Breast epithelium (tissue), 4 donors: Measurements from ENCODE around the gene ERC1. TPM values are rescaled to one million over a fixed set of nuclear protein-coding genes. Genes with fewer than 3 reads are reported as not detected.

Source experiments
- DNase-seq, 2 donors: peaks; one replicate each; pipeline ENCODE4 v3.0.0-alpha.2; 2019; ENCODE audit warnings: low spot score in 2 of 2
- H3K27ac ChIP-seq, 2 donors: fragments of 200-600 bp; sonication (generic) in 1 of 2; one replicate each; pipeline ENCODE4 v1.5.1; 2016 to 2019; ENCODE audit warnings: mild to moderate bottlenecking in 1 of 2
- H3K27me3 ChIP-seq, 2 donors: fragments of 200-600 bp; sonication (generic) in 1 of 2; one replicate each; pipeline versions ENCODE4 v1.5.1 to v1.6.0; 2017 to 2019; ENCODE audit warnings: control low read depth in 1 of 2, mild to moderate bottlenecking in 1 of 2
- H3K36me3 ChIP-seq: fragments of 200-600 bp; one replicate; pipeline ENCODE4 v1.5.1; 2019
- H3K4me1 ChIP-seq, 2 donors: fragments of 200-600 bp; sonication (generic); one replicate each; pipeline ENCODE4 v1.5.1; 2016 to 2019; ENCODE audit warnings: control low read depth in 1 of 2
- H3K4me3 ChIP-seq, 3 donors: fragments of 200-600 bp; sonication (generic); 1 replicate in 2 of 3; 2 replicates in 1 of 3; pipeline ENCODE4 v1.5.1; 2016 to 2019; ENCODE audit warnings: mild to moderate bottlenecking in 3 of 3, moderate library complexity in 2 of 3
- H3K9me3 ChIP-seq, 2 donors: fragments of 200-600 bp; sonication (generic) in 1 of 2; one replicate each; pipeline ENCODE4 v1.5.1; 2016 to 2019; ENCODE audit warnings: control low read depth in 1 of 2
- CTCF ChIP-seq, 3 donors: fragments of 450-650 bp; IDR thresholded peaks; one replicate each; pipeline ENCODE4 v1.5.1; 2016 to 2017; ENCODE audit warnings: antibody characterized with exemption in 3 of 3, mild to moderate bottlenecking in 3 of 3, moderate library complexity in 3 of 3
- POLR2A ChIP-seq: fragments of 450-650 bp; IDR thresholded peaks from one replicate; pipeline ENCODE4 v1.6.1; 2016; ENCODE audit warnings: antibody characterized with exemption, mild to moderate bottlenecking, moderate library complexity
- POLR2AphosphoS5 ChIP-seq, 3 donors: sonication (generic); formaldehyde crosslinking; IDR thresholded peaks; one replicate each; pipeline ENCODE4 v1.6.1; 2017; ENCODE audit warnings: antibody characterized with exemption in 3 of 3
- intact Hi-C: fragments of 100-400 bp; cut with DNase I; formaldehyde crosslinking; loops from one replicate; pipeline ENCODE4 v1.15.1; 2023; ENCODE audit warnings: low total_unique reads
- total RNA-seq, 3 donors: library from RNA; depleted of rRNA; stranded (reverse); fragments of >200 nt; gene quantifications; one replicate each; pipeline ENCODE4 v1.1.0, GENCODE V29; 2016

Gene ERC1
- total RNA-seq, 3 donors from 2014 or later = 47.4 to 63.4 (median 52.8) TPM

DNA sequence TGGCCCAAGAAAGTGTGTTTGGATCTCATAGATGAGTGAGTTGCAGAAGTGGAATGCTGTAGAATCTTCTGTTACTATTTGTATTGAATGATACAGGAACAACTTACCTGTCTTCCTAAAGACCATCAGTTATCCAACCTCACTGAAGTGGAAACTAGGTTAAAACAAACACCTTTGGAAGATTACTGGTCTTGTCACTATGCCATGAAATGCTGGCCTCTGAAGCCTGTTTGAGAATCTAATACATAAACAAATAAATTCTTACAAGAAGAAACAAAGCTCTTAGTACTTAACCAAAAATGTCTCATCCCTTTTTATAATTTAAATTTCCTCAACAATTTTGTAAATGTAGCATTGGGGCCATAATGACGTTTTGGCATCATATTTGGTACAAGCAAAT, 448.2 kb downstream of the ERC1 start:
- no peak overlapping the region for H3K27ac ChIP-seq
- H3K36me3 ChIP-seq = no peaks in the 10 kb centered on the region
- H3K27me3 ChIP-seq = no peaks in the 10 kb centered on the region
- DNase-seq = no peak
- no peak for TF ChIP-seq POLR2AphosphoS5 (IDR thresholded peaks at IDR 0.05)
- TF ChIP-seq POLR2A = no peak
- TF ChIP-seq CTCF (IDR thresholded peaks at IDR 0.05) = no peak
- no peaks in the 10 kb centered on the region for H3K4me1 ChIP-seq
- intact Hi-C loops = no loop called here
- no peak overlapping the region for H3K4me3 ChIP-seq
- H3K9me3 ChIP-seq = no peaks in the 10 kb centered on the region

- intact Hi-C loops = no loop called here
- Histone ChIP-seq H3K4me3 (no peak overlapping the region), H3K4me1 (no peaks in the 10 kb centered on the region), H3K36me3 (no peaks in the 10 kb centered on the region), H3K27ac (no peak overlapping the region), H3K9me3 (no peaks in the 10 kb centered on the region), H3K27me3 (no peaks in the 10 kb centered on the region)
- TF ChIP-seq POLR2AphosphoS5 (IDR thresholded peaks at IDR 0.05) = no peak
- TF ChIP-seq CTCF (IDR thresholded peaks at IDR 0.05) = no peak
- TF ChIP-seq POLR2A = no peak
- DNase-seq = no peak
These were observed 448.7 kb downstream of the ERC1 start for GRCh38 chr12:1439687-1440086.

DNA sequence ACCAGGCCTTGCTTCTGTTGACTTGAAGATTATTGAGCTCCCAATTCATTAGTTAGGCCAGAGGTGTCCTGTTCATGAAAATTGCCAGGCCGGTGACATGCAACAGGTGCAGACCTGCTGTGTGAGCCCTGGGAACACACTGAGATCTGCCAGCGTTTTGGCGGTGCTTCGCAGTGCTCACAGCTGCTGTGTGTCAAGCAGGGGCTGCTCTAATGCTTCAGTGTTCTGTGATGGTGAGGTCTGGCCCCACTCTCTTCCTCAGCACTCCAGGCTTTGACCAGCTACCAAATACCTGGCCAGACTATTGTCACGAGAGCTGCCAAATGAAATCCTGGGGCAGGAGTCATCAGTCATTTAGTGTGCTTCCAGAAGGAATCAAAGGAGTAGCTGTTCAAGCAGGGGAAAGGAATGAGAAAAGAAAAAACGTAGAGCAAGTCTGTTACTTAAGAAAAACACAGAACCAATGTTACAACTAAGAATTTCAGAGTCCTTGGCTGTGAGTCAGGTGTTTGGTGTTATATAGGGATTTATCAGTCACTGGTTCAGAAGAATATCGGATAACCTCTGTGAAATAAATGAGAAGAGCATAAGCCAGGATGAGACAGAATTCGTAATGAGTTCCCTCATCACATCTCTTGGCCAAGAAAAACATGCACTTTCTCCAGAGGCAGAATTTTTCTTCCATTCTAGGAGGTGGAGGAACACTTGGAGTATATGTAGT, 452.6 kb downstream of the ERC1 start:
- Histone ChIP-seq H3K4me3 (peak overlapping the region in 2 of 3 donors; percentile 29 to 33), H3K27ac (peak overlapping the region; percentile 78 to 80), H3K9me3 (no peaks in the 10 kb centered on the region), H3K36me3 (no peaks in the 10 kb centered on the region), H3K27me3 (no peaks in the 10 kb centered on the region), H3K4me1 (no peaks in the 10 kb centered on the region)
- no peak for TF ChIP-seq POLR2AphosphoS5 (IDR thresholded peaks at IDR 0.05)
- no peak for TF ChIP-seq POLR2A
- no peak for TF ChIP-seq CTCF (IDR thresholded peaks at IDR 0.05)
- intact Hi-C loops = no loop called here
- DNase-seq = peak in 1 of 2 donors; percentile 54

- no peak for TF ChIP-seq POLR2AphosphoS5 (IDR thresholded peaks at IDR 0.05)
- no peak for TF ChIP-seq POLR2A
- no peak for TF ChIP-seq CTCF (IDR thresholded peaks at IDR 0.05)
- Histone ChIP-seq H3K4me3 (peak overlapping the region in 2 of 3 donors; percentile 29 to 33), H3K27ac (peak overlapping the region; percentile 78 to 80)
These were observed 453.1 kb downstream of the ERC1 start for GRCh38 chr12:1444142-1444516.

GRCh38 chr12:1445807-1446206, 454.8 kb downstream of the ERC1 start:
- no peak for TF ChIP-seq POLR2AphosphoS5 (IDR thresholded peaks at IDR 0.05)
- no peak for TF ChIP-seq CTCF (IDR thresholded peaks at IDR 0.05)
- TF ChIP-seq POLR2A = no peak
- Histone ChIP-seq H3K27ac (no peak overlapping the region), H3K4me3 (no peak overlapping the region), H3K4me1 (no peaks in the 10 kb centered on the region), H3K9me3 (no peaks in the 10 kb centered on the region), H3K27me3 (no peaks in the 10 kb centered on the region), H3K36me3 (no peaks in the 10 kb centered on the region)
- no peak for DNase-seq
- intact Hi-C loops = no loop called here

More at GRCh38 chr12:1444142-1444516, 453.1 kb downstream of the ERC1 start:
- H3K4me1 ChIP-seq = no peaks in the 10 kb centered on the region
- H3K27me3 ChIP-seq = no peaks in the 10 kb centered on the region
- no peak for DNase-seq
- intact Hi-C loops = no loop called here
- H3K9me3 ChIP-seq = no peaks in the 10 kb centered on the region
- H3K36me3 ChIP-seq = no peaks in the 10 kb centered on the region
